ENCODE results near the gene THRB.

GRCh38 chr3:24138876-24139256 is 355.8 kb downstream of the THRB start:
- TF ChIP-seq CTCF (IDR thresholded peaks at IDR 0.05; ENCODE audit: low read length) (no peak), EZH2 (IDR thresholded peaks at IDR 0.05; ENCODE audit: borderline replicate concordance, low read length) (no peak)
